GM19238 (cell line): ENCODE measurements around the gene FNDC1.
"Not testable (repeated sequence)": the region's sequence is repeated elsewhere in the genome, so short reads cannot be mapped to it uniquely, and the experiment has no call there.

Experiments used
- DNase-seq: peaks from one replicate; pipeline ENCODE4 v3.0.0; 2011; ENCODE audit warnings: low spot score; ENCODE audit not compliant: insufficient read length

FNDC1 gene

DNA sequence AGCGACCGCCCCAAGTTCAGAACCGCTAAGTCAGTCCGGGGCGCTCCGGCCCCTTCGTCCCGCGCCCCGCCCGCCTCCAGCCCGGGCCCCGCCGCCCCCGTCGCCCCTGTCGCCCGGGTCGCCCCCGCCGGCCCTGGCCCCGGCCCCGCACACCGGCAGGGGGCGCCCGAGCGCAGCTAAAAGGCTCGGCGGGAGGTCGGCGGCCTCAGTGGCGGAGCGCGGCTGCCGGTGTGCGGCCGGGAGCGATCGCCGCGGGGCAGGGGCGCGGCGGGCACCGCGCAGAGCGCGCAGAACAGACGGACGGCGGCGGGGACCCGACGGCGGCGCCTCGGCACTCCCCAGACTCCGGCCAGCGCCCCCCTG lies at the start of gene FNDC1:
Gene FNDC1, plus strand, starts transcription at position 208 of the 363 bp plus-strand sequence. CDS start 197 bp downstream, outside the sequence.
- DNase-seq: peak; percentile 46

DNA sequence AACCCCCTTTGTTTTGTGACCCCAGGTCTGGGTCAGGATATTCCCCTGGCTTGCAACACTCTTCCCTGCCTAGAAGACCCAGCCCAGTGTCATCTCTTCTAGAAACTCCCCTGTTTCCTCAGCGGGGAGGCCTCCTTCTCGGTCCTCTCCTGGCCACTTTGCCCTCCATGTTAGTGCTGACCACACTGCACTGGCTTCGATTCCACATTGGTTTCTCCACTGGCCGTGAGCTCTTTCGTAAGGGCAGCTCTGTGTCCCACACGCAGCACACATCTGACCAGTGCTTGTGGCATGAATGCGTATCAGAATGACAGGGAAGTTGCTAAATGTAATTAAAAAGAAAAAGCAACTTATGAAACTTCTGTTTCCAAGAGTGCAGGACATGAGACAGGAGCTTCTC lies 49.4 kb upstream of the FNDC1 start:
- DNase-seq: no peak

DNA sequence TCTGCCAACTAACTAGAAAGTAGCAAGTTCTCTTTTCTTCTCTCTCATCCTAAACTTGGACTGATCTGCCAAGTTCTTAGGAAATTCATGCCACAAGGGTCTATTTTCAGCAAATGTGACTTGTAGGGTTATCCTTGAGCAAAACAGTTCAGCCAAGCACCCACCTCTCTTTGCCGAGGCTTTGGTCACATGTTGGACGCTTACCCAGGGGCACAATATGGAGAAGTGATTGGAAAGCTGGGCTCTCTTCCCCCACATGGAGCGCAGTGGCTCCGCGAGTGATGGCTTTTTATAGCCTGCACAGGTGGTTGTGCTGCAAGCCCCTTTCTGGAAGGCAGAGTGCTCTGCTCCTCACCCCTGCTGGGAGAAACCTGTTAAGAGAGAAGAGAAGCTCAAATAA lies 47.7 kb upstream of the FNDC1 start:
- no peak for DNase-seq

DNA sequence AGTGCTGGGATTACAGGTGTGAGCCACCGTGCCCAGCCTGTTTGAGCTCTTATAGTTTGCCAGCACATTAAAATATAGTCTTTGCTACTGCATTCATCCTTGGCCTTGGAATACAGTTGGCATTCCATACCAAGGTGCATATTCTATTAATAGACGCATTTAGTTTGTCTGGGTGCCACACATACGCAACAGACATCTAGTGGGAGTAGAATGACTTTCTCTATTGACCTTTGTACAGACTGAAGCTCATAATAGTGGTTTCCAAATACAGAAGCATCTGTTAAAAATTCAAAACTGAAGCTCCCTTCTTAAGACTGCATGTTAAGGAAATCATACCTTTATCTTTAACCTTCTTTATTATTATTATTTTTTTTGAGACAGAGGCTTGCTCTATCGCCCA lies 46.7 kb upstream of the FNDC1 start:
- DNase-seq: no peak

DNA sequence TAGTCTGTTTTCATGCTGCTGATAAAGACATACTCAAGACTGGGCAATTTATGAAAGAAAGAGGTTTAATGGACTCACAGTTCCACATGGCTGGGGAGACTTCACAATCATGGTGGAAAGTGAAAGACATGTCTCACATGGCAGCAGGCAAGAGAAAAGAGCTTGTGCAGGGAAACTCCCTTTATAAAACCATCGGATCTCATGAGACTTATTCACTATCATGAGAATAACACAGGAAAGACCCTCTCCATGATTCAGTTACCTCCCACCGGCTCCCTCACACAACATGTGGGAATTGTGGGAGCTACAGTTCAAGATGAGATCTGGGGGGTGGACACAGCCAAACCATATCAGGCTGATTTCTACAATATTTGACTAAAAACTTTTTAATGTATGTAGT lies 45.4 kb upstream of the FNDC1 start:
- DNase-seq: not testable (repeated sequence)

DNA sequence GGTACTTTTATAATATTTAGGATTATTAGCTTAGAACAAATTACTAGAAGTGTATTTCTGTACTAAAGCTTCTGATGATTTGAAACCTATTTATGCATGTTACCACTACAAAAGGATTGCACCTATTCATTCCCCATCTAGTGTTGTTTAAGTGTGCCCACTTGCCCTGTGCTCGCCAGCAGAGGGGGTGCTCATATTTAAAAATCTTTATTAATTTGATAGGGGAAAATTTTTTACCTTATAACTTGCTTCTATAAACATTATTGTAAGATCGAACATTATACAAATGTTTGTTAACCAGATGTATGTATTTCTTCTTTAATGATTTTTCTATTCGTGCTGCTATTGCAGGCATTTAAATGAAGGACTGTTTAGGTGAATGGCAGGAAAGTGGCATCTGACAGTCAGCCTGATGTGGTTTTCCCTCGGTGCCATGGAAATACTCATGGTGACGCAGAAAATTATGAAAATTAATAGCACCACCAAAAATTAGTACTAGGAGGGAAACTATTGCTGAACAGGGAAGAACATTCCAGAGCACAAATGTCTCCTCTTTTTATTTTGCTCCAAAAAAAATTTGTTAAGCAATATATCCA lies 44.1 kb upstream of the FNDC1 start:
- no peak for DNase-seq

DNA sequence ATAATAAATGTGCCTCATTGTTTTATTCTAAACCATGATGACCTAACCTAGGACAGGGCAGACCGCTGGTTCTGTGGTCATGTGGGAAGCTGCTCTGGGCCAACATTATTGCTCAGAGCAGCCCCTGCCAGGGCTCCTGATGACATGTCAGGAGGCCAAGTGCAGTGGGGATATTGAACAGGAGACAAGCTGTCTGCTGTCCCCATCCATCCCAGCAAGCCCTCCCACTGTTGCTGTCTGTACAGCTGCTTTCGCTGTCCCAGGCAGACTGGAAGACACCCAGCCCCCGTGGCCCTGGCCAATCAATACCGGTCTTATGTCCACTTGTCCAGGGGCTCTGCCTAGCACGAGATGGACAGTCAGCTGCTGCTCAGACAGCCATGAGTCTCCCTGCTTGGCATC lies 43.2 kb upstream of the FNDC1 start:
- no peak for DNase-seq

DNA sequence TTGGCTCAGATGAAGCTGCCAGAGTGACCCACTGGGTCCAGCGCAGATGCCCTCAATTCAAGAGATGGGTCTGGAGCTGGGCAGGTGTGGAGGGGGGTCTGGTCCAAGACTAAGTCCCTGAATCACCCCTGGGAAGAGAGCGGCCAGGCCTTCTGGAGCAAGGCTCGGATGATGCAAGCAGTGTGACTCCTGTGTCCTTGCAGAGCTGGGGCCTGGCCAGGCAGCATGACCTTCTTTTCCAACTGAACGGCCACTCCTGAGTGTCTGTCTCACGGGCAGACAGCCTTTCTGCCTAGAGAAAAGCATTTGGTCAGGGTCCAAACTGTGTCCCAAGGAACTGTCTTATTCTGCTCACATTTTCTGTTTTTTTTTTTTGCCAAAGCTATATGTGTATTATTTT lies 42.6 kb upstream of the FNDC1 start:
- DNase-seq: no peak

DNA sequence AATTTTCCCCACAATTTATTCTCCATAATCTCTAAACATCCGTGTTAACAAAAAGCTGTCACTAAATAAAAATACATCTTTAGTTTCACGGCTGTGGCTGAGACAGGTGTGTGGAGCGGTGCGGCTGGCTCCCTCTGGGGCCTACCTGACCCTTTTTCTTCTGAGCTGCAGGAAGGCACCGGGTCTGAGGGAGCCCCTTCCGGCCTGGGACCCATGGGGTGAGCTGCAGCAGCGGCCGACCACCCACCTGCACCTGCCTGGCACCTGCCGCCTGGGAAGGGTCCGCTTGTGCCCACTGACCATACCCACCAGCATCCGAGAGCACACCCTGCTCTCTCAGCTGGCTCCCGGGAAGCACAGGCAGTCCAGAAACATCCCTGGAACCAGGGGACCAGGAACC lies 41.5 kb upstream of the FNDC1 start:
- DNase-seq: no peak

DNA sequence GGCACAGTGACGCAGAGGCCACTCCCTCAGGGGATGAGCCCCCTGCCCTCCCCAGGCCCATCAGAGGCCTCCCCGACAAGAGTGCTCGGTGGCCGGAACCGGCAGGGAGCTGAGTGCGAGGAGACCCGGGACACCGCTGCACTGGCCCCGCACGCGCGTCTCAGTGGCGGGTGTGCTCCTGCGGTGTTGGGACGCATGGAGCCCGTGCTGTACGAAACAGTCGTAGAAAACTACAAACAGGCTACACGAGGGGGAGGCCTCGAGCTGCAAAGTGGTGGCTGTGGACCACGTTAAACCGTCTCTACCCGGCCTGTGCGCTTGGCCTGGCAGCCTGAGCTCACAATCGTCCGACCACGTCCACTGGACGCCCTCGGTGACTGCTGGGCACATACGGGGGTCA lies 40.2 kb upstream of the FNDC1 start:
- DNase-seq: no peak

DNA sequence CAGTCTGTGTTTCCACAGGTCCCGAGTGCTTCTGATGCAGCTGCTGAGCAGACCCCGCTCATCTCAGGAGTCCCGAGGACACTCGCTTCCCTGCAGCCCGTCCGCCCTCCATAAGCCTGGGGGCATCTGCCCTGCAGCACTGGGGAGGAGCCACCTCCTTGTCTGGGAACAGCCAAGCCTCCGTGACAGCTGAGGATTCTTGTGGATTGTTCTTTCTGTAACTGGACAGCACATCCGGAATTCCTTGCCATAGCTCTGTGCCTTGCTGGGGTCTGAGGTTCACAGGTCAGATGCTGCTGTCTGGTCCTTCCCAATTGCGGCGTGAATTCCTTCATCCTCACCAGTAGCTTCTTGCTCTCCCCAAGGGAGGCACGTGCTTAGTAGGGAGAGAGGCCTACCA lies 38.4 kb upstream of the FNDC1 start:
- DNase-seq: no peak

DNA sequence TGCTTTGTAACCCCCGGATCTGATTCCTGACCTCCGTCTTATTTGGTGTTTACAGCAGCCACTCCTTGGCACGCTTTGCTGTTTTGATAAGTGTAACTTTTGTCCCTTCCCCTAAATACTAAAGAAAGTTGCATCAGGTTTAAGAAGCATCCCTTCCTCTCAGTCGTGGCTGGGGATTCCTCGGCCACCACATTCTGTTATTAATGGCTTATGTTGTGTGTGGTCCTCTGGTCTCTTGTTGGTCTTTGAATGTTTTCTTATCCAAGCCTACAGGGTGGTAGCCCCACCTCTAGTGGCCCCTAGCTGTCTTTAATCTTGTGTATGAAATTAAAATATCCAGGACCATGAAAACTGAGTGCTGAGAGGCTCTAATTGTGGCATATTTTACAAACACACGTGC lies 37.5 kb upstream of the FNDC1 start:
- no peak for DNase-seq

DNA sequence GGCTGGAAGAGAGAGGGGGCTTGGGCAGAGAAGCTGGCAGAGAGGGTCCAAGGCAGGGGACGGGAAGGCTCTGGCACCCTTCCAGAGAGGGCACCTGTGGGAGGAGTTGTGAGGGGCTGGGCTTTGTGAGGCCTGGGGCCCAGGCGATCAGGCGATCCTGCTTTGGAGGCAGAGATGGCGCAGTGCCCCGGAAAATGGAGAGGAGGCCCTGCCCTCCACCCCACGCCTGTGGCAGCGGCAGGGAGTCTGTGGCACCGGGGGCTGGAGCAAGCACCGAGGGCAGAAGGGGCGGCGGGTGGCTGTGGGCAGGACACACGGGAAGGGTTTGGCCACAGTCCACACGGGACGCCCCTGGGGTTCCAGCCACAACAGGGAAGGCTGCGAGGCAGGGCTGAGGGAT lies 36.5 kb upstream of the FNDC1 start:
- DNase-seq: no peak

DNA sequence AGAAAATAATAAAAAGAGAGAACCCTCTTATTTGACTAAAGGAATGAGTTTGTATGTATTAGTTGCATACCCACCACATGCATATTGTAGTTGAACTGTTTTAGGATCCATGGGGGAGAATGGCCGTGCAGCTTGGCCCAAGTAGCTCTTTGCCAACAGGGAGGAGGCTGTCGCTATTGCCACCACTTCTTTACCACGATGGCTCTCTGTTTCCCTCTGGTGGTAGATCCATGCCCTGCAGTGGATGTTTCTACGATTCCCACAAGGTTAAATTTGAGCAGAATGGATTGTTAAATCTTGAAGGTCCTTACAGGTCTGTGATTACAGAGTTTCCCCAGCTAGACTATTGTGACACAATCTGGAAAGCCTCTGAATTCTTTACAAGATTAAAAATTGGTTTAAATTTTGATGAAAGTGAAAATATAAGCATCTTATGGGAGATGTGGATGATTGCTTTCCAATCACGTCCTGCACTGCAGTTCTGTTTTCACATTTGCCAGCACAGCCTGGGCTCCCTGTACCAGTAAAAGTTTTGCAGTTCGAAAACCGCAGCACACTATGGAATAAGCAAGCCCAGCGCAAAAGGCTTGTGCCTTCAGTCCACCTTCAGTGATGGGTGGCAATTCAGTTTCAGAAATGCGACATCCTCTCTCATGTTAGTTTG lies 34.4 kb upstream of the FNDC1 start:
- DNase-seq: peak; percentile 32

DNA sequence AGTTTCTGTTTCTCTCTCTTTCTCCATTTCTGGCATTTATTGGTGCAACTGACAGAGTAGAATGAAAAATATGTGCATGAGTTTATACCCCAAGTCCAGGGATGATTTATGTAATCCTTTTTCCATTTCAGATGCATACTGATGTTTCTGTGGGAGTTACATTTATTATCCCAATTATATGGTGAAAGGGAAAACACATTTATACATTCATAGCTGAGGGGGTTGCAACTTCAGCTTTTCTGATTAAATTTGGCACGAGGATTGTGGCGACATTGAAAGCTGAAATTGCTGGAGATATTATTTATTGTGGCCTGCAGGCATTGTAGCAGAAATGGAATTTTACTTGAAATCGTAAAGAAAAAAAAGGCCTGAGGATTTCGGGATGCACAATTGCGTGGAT lies 31.5 kb upstream of the FNDC1 start:
- no peak for DNase-seq

DNA sequence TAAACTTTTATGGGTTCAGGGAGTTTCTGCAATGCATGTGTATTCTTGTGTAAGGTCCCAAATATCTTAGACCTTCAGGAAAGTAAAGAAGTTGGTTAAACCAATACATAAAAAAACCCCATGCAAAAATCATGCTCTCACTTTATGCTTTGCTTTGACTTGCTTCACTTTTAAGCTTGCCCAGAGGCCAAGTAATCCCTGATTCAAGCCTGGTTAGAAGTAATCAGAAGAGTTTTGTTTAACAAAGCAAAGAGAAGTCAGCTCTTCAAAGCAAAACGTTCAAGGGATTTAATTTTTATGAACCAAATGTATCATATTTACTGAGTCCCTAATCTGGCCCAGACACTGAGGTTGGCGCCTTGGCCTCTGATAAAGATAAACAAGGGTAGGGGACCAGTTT lies 26.7 kb upstream of the FNDC1 start:
- DNase-seq: no peak

DNA sequence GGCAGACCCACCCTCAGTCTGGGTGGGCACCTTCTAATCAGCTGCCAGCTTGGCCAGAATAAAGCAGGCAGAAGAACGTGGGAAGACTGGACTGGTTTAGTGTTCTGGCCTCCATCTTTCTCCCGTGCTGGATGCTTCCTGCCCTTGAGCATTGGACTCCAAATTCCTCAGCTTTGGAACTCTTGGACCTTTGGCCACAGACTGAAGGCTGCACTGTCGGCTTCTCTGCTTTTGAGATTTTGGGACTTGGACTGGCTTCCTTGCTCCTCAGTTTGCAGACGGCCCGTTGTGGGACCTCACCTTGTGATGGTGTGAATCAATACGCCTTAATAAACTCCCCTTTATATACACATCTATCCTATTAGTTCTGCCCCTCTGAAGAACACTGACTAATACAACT lies 20.6 kb upstream of the FNDC1 start:
- no peak for DNase-seq

DNA sequence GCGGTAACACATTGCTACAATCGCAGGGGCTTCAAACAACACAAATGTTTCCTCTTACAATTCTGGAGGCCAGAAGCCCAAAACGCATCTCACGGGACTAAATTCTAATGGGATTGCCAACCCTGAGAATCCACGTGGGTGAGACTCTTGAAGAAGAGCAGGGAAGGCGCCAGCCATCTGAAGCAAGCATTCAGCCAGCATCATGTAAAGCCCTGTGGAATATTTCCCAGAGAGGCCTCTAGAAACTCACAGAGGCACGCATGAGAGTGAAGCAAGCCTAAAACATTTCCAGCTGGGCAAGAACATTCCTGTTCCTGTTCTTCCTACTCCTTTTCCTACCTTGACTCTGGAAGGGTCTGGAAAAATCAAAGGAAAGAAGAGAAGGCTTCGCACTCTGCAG lies 19.6 kb upstream of the FNDC1 start:
- DNase-seq: no peak

DNA sequence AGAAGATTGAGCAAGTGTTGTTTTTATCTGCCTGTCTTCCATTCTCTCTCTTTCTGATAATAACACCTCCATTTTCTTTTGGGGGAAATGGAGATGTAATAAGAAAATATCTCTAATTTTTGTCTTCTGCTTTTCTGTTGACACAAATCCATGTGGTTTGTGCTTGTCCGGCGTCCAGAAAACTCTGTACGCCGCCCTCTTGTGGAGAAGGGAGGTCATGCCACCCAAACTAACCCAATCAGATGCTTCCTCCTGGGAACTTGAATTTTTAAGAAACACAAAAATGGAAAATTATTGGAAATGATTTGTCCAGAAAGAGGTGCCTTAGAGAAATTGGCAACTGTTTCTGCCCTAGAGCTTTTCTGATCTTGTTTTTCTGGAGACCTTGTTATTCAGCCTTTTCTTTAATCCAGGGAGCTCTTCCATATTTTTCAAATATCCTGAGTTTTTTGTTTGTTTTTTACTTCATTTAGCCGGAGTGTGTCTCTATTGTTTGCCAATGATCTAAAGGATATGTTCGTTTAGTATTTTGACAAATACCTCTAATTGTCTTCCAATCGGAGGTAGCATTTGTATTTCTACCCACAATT lies 17.8 kb upstream of the FNDC1 start:
- no peak for DNase-seq

DNA sequence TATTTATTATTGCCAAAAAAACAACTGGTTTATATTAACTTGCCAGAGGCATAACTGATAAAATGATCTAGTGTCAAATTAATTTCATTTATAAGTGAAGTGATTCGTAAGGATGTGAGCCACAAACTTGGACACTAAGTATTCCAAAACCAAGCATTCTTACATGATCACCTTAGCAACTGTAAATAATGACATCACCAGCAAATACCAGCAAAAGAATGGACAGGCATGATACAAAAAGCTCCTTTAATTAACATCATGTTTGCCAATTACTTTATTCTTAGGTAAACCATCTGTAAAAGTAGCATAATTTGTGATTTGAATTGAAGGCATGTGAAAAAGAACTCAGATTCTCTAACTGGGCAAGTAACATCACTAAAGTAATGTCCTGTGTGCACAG lies 17.2 kb upstream of the FNDC1 start:
- DNase-seq: no peak

DNA sequence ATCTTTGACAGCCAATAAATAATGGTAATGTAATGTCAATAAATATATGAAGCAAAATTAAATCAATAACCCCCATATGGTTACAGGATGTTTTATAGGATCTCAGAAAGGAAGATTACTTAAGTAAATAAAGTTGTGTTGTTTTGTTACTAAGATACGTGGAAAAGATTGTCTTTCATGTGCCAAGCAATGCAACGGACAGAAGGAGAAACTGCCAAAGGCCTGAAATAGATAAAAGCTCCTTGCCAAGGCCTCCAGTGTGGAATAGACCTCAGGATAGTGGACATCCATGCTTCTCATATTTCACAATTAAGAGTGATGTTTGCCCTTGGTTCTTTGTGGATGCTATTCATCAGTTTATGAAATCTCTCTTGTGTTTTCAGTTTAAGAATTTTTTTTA lies 16.4 kb upstream of the FNDC1 start:
- no peak for DNase-seq

DNA sequence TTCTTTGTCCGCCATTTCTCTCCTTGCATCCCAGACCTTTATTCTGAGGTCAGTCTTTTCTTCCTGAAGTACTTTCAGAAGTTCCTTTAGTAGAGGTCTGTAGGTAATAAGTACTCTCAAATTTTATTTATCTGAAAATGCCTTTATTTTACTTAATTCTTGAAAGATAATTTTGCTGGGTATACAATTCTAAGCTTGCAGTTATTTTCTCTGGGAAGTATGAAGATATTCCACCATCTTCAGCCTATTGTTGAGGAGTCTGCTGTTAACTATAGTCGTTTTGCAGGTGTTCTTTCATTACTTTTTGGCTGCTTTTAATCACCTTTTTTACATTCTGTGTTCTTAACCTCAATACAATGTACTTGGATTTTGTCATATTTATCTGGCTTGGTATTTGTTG lies 13.5 kb upstream of the FNDC1 start:
- no peak for DNase-seq

DNA sequence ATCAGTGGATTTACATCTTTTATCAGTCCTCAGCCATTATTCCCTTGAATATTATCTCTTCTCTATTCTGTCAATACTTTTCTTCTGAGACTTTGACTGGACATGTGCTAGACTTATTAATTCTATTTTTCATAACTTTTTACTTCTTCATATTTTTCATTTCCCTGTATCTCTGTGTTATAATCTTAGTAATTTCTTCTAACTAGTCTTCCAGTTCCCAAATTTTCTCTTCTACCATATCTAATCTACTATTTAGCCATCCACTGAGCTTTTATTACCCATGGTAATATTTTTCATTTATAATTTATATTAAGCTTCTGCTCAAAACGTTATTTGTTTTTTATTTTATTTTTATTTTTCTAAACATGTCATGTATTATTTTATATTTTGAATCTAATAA lies 13.1 kb upstream of the FNDC1 start:
- no peak for DNase-seq
